Activated T-helper 1 cell treated with anti-CD3 and anti-CD28 coated beads, Interleukin-2, amount 50 U/mL, for 16 hours (primary cell): ENCODE data around the gene OR10C1.

ENCODE experiments used
- DNase-seq, 2 donors: peaks; one replicate each; pipeline ENCODE4 v3.0.0-alpha.2; 2020; ENCODE audit warnings: low read depth in 1 of 2, low spot score in 1 of 2

Gene OR10C1

GRCh38 chr6:29474996-29475395 is 35.9 kb downstream of the OR10C1 start:
- no peak for DNase-seq

GRCh38 chr6:29477923-29478450 is 38.9 kb downstream of the OR10C1 start:
- no peak for DNase-seq

- no peak for DNase-seq
These were observed 39.6 kb downstream of the OR10C1 start for GRCh38 chr6:29478740-29479139.

- no peak for DNase-seq
These were observed 40.5 kb downstream of the OR10C1 start for GRCh38 chr6:29479560-29479959.

GRCh38 chr6:29483186-29483585 is 44.1 kb downstream of the OR10C1 start:
- no peak for DNase-seq

- no peak for DNase-seq
These were observed 44.6 kb downstream of the OR10C1 start for GRCh38 chr6:29483735-29484134.

GRCh38 chr6:29486577-29486976 is 47.5 kb downstream of the OR10C1 start:
- DNase-seq: no peak

GRCh38 chr6:29487131-29487530 is 48.0 kb downstream of the OR10C1 start:
- DNase-seq: no peak

GRCh38 chr6:29487660-29488059 is 48.6 kb downstream of the OR10C1 start, which contains the start of gene MAS1L:
Gene MAS1L, minus strand, starts transcription at chr6:29487956. Its CDS starts 54 bp downstream, at chr6:29487902.
- DNase-seq: no peak

- no peak for DNase-seq
These were observed 49.8 kb downstream of the OR10C1 start for GRCh38 chr6:29488874-29489273.

GRCh38 chr6:29489286-29489685 is 50.2 kb downstream of the OR10C1 start:
- no peak for DNase-seq

- no peak for DNase-seq
These were observed 50.9 kb downstream of the OR10C1 start for GRCh38 chr6:29490055-29490454.

- no peak for DNase-seq
These were observed 51.4 kb downstream of the OR10C1 start for GRCh38 chr6:29490552-29490951.
